Natural killer cell (primary cell): Measurements from ENCODE around the gene MED12L. TPM values are rescaled to one million over a fixed set of nuclear protein-coding genes. Genes with fewer than 3 reads are reported as not detected.
A peak's percentile ranks its signal among the peaks of the same experiment; 100 is the strongest.
"Not testable (repeated sequence)": the region's sequence is repeated elsewhere in the genome, so short reads cannot be mapped to it uniquely, and the experiment has no call there.

Source experiments
- ATAC-seq, 3 donors: fragments of 150-1000 bp in 2 of 3; fragments of 200-7000 bp in 1 of 3; cut with Tn5 transposase; 1 replicate in 1 of 3; 2 replicates in 2 of 3; pipeline ENCODE4 v1.10.0; 2021; ENCODE audit warnings: mild to moderate bottlenecking in 2 of 3, moderate library complexity in 2 of 3
- DNase-seq, 2 donors: peaks; one replicate each; pipeline versions ENCODE4 v3.0.0 to v3.0.0-alpha.2; 2013 to 2021; ENCODE audit warnings: mixed read lengths in 1 of 2
- H3K27ac ChIP-seq: one replicate; pipeline ENCODE4 v1.5.1; 2013; ENCODE audit warnings: mild to moderate bottlenecking, low read length
- H3K27me3 ChIP-seq: one replicate; pipeline ENCODE4 v1.6.1; 2013; ENCODE audit warnings: low read length; ENCODE audit not compliant: control insufficient read depth, insufficient read depth
- H3K36me3 ChIP-seq: one replicate; pipeline ENCODE4 v1.6.1; 2013; ENCODE audit warnings: low read length; ENCODE audit not compliant: control insufficient read depth, insufficient read depth
- H3K4me1 ChIP-seq: one replicate; pipeline ENCODE4 v1.6.1; 2013; ENCODE audit warnings: low read length; ENCODE audit not compliant: control insufficient read depth, insufficient read depth
- H3K4me3 ChIP-seq: one replicate; pipeline ENCODE4 v1.5.1; 2013; ENCODE audit warnings: low read length
- H3K9me3 ChIP-seq: one replicate; pipeline ENCODE4 v1.6.1; 2013; ENCODE audit warnings: low read length; ENCODE audit not compliant: control insufficient read depth, insufficient read depth
- H3K27ac Mint-ChIP-seq, 2 donors: one replicate each; pipeline ENCODE4 v1.8.0; 2022; ENCODE audit warnings: mild to moderate bottlenecking in 2 of 2, mixed read lengths in 2 of 2, moderate library complexity in 1 of 2
- H3K27me3 Mint-ChIP-seq, 2 donors: one replicate each; pipeline ENCODE4 v1.8.0; 2022; ENCODE audit warnings: low read depth in 2 of 2, mixed read lengths in 2 of 2
- H3K36me3 Mint-ChIP-seq: one replicate; pipeline ENCODE4 v1.8.0; 2022; ENCODE audit warnings: mixed read lengths
- H3K4me1 Mint-ChIP-seq, 2 donors: one replicate each; pipeline ENCODE4 v1.8.0; 2022; ENCODE audit warnings: mixed read lengths in 2 of 2
- H3K4me3 Mint-ChIP-seq: one replicate; pipeline ENCODE4 v1.8.0; 2022; ENCODE audit warnings: mild to moderate bottlenecking, moderate library complexity, mixed read lengths
- H3K9me3 Mint-ChIP-seq, 2 donors: one replicate each; pipeline ENCODE4 v1.8.0; 2022; ENCODE audit warnings: mixed read lengths in 2 of 2
- WGBS: methylation state at CpG from one replicate; pipeline ENCODE4 v1.1.7; 2013; ENCODE audit warnings: missing lambda C conversion rate; ENCODE audit not compliant: insufficient coverage; 5-methylcytosine and 5-hydroxymethylcytosine counted together
- intact Hi-C: fragments of 100-400 bp; cut with micrococcal nuclease; formaldehyde crosslinking; loops from one replicate; pipeline ENCODE4 v1.14.2; 2022
- total RNA-seq, 4 donors: library from RNA; stranded (reverse); fragments of 120-200 nt in 1 of 4; gene quantifications; one replicate each; pipeline versions ENCODE4 v1.2.3 to v1.2.4, GENCODE V29; 2013 to 2022
- TF ChIP-seq, protein P1 (sequence below): fragments of 200-600 bp; IDR thresholded peaks from one replicate; pipeline ENCODE4 v1.8.0; 2022; ENCODE audit warnings: antibody characterized with exemption

The MED12L gene
- total RNA-seq, 3 donors from 2014 or later (not counting 1 experiment from before 2014, with no cell fraction given), result 3.0 to 6.5 (median 3.0) TPM

- H3K27ac Mint-ChIP-seq, result no peak overlapping the region
- H3K27me3 Mint-ChIP-seq, result no peaks in the 10 kb centered on the region
- Histone ChIP-seq H3K4me3 (no peak overlapping the region), H3K27ac (no peak overlapping the region), H3K9me3 (no peaks in the 10 kb centered on the region), H3K27me3 (no peaks in the 10 kb centered on the region), H3K4me1 (no peaks in the 10 kb centered on the region), H3K36me3 (no peaks in the 10 kb centered on the region)
- 83% methylated on average over 4 of the region's 4 CpGs for WGBS
- no peak overlapping the region for H3K4me3 Mint-ChIP-seq
- H3K36me3 Mint-ChIP-seq, result no peaks in the 10 kb centered on the region
- ATAC-seq (no peak), DNase-seq (no peak)
- peaks cover 6 to 7% of the 10 kb centered on the region in 2 donors for H3K4me1 Mint-ChIP-seq
- TF ChIP-seq, protein P1, sequence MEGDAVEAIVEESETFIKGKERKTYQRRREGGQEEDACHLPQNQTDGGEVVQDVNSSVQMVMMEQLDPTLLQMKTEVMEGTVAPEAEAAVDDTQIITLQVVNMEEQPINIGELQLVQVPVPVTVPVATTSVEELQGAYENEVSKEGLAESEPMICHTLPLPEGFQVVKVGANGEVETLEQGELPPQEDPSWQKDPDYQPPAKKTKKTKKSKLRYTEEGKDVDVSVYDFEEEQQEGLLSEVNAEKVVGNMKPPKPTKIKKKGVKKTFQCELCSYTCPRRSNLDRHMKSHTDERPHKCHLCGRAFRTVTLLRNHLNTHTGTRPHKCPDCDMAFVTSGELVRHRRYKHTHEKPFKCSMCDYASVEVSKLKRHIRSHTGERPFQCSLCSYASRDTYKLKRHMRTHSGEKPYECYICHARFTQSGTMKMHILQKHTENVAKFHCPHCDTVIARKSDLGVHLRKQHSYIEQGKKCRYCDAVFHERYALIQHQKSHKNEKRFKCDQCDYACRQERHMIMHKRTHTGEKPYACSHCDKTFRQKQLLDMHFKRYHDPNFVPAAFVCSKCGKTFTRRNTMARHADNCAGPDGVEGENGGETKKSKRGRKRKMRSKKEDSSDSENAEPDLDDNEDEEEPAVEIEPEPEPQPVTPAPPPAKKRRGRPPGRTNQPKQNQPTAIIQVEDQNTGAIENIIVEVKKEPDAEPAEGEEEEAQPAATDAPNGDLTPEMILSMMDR, result no peak
- intact Hi-C loops, result no loop called here
- no peaks in the 10 kb centered on the region for H3K9me3 Mint-ChIP-seq
These were observed 300.6 kb downstream of the MED12L start for GRCh38 chr3:151386056-151386455.

- intact Hi-C loops, result no loop called here
- 82% methylated on average over 5 of the region's 5 CpGs for WGBS
- Histone ChIP-seq H3K4me3 (no peak overlapping the region), H3K4me1 (no peaks in the 10 kb centered on the region), H3K36me3 (no peaks in the 10 kb centered on the region), H3K27me3 (no peaks in the 10 kb centered on the region), H3K9me3 (no peaks in the 10 kb centered on the region), H3K27ac (peak overlapping the region; percentile 1)
- ATAC-seq (no peak), DNase-seq (no peak)
- no peaks in the 10 kb centered on the region for H3K27me3 Mint-ChIP-seq
- H3K27ac Mint-ChIP-seq, result no peak overlapping the region
- TF ChIP-seq, protein P1, result no peak
- no peaks in the 10 kb centered on the region for H3K36me3 Mint-ChIP-seq
- H3K4me1 Mint-ChIP-seq, result peaks cover 6 to 7% of the 10 kb centered on the region in 2 donors
- H3K4me3 Mint-ChIP-seq, result no peak overlapping the region
- H3K9me3 Mint-ChIP-seq, result no peaks in the 10 kb centered on the region
These were observed 302.0 kb downstream of the MED12L start for GRCh38 chr3:151387432-151387831.

GRCh38 chr3:151387842-151388241 is 302.4 kb downstream of the MED12L start:
- Mint-ChIP-seq H3K27ac (no peak overlapping the region), H3K4me1 (peaks cover 6 to 7% of the 10 kb centered on the region in 2 donors), H3K4me3 (no peak overlapping the region), H3K27me3 (no peaks in the 10 kb centered on the region), H3K9me3 (no peaks in the 10 kb centered on the region), H3K36me3 (no peaks in the 10 kb centered on the region)
- Histone ChIP-seq H3K27me3 (no peaks in the 10 kb centered on the region), H3K36me3 (no peaks in the 10 kb centered on the region), H3K27ac (peak overlapping the region; percentile 1), H3K4me3 (no peak overlapping the region), H3K9me3 (no peaks in the 10 kb centered on the region), H3K4me1 (no peaks in the 10 kb centered on the region)
- intact Hi-C loops, result no loop called here
- no peak for DNase-seq
- no peak for ATAC-seq
- WGBS, result 71% methylated on average over 8 of the region's 9 CpGs
- TF ChIP-seq, protein P1, result no peak

DNA sequence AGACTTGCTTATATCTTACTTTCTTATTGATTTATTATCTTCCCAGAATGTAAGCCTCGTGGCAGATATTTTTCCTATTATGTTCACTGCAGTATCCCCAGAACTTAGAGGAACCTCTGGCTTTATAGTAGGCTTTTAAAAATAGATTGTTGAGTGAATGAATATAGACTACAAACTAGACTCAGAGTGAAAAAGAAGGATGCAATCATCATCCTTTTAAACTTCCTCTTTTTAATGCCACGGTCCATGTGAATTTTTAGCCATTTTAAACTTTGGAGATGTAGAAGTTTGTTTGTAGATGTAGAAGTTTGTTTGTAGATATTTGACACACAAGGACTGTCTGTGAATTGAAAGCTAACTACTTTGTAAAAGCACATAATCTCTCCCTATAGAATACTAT is 306.3 kb downstream of the MED12L start:
- H3K4me1 Mint-ChIP-seq, result no peaks in the 10 kb centered on the region
- Histone ChIP-seq H3K9me3 (no peaks in the 10 kb centered on the region), H3K27me3 (no peaks in the 10 kb centered on the region), H3K36me3 (no peaks in the 10 kb centered on the region), H3K4me1 (no peaks in the 10 kb centered on the region), H3K27ac (no peak overlapping the region), H3K4me3 (no peak overlapping the region)
- H3K9me3 Mint-ChIP-seq, result no peaks in the 10 kb centered on the region
- intact Hi-C loops, result no loop called here
- DNase-seq (no peak), ATAC-seq (no peak)
- TF ChIP-seq, protein P1, result no peak
- no peak overlapping the region for H3K4me3 Mint-ChIP-seq
- WGBS, result no CpG with 5 or more reads among the region's 2 CpGs
- H3K27ac Mint-ChIP-seq, result no peak overlapping the region
- H3K36me3 Mint-ChIP-seq, result no peaks in the 10 kb centered on the region
- no peaks in the 10 kb centered on the region for H3K27me3 Mint-ChIP-seq

DNA sequence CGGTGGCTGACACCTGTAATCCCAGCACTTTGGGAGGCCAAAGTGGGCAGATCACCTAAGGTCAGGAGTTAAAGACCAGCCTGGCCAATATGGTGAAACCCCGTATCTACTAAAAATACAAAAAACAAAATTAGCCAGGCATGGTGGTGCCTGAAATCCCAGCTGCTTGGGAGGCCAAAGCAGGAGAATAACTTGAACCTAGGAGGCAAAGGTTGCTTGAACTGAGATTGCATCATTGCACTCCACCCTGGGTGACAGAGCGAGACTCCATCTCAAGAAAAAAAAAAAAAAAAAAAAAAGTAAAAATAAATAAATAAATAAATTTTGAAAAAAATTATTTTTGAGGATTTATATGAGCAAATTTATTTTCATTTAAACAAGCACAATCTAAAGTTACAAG is 306.7 kb downstream of the MED12L start:
- not testable (repeated sequence) for DNase-seq, H3K4me1 Mint-ChIP-seq, H3K36me3 ChIP-seq

More for the DNA sequence above, 306.7 kb downstream of the MED12L start:
- H3K9me3 ChIP-seq, H3K4me3 Mint-ChIP-seq, H3K4me3 ChIP-seq, ATAC-seq, H3K36me3 Mint-ChIP-seq, intact Hi-C loops, H3K4me1 ChIP-seq, H3K9me3 Mint-ChIP-seq, H3K27ac Mint-ChIP-seq, H3K27ac ChIP-seq, H3K27me3 ChIP-seq, H3K27me3 Mint-ChIP-seq: not testable (repeated sequence)
- 77% methylated on average over 2 of the region's 3 CpGs for WGBS
